SK-N-SH (cell line): ENCODE data around the gene PANX2. TPM values are rescaled to one million over a fixed set of nuclear protein-coding genes. Genes with fewer than 3 reads are reported as not detected.

Experiments
- CTCF ChIA-PET: fragments of 300-600, 350-600 bp; formaldehyde crosslinking; extraction: SDS; loops from one replicate; lab custom pipeline; 2021; lab: Yijun Ruan, JAX
- POLR2A ChIA-PET: fragments of 350-600 bp; sonication (Branson Sonifier 250); formaldehyde crosslinking; extraction: SDS; loops from one replicate; lab custom pipeline; 2020; ENCODE audit warnings: antibody characterized with exemption, inconsistent platforms; lab: Yijun Ruan, JAX
- DNase-seq: peaks from one replicate; pipeline ENCODE4 v3.0.0; 2012
- H2AFZ ChIP-seq: fragments of 200-600 bp; sonication (generic); 2 replicates; pipeline ENCODE4 v1.8.1; 2016; ENCODE audit warnings: antibody characterized with exemption, mild to moderate bottlenecking, low read depth
- H3F3A ChIP-seq: fragments of 200-600 bp; sonication (generic); replicated peaks from 2 replicates; pipeline ENCODE3; 2016; ENCODE audit warnings: antibody characterized with exemption, mild to moderate bottlenecking; ENCODE audit not compliant: insufficient read depth
- H3K27ac ChIP-seq, 2 experiments: fragments of 200-500 bp in 1 of 2; fragments of 200-600 bp in 1 of 2; sonication (Bioruptor generic) in 1 of 2; sonication (generic), shearing (Covaris generic) in 1 of 2; 2 replicates each; pipeline versions ENCODE4 v1.5.1 to v1.6.1; 2014 to 2016; ENCODE audit warnings: low read depth in 2 of 2, inconsistent platforms in 1 of 2, low read length in 1 of 2, mild to moderate bottlenecking in 1 of 2, mixed read lengths in 1 of 2
- H3K27me3 ChIP-seq: fragments of 200-600 bp; sonication (generic), shearing (Covaris generic); 2 replicates; pipeline ENCODE4 v1.6.1; 2016; ENCODE audit warnings: mixed run types; ENCODE audit not compliant: insufficient read depth
- H3K36me3 ChIP-seq, 2 experiments: fragments of 200-500 bp in 1 of 2; fragments of 200-600 bp in 1 of 2; sonication (Bioruptor generic) in 1 of 2; sonication (generic) in 1 of 2; replicated peaks in 1 of 2; 2 replicates each; pipeline versions ENCODE3 to v1.5.1; 2014 to 2016; ENCODE audit warnings: low read length in 1 of 2, mild to moderate bottlenecking in 1 of 2; ENCODE audit not compliant: insufficient read depth in 2 of 2, control insufficient read depth in 1 of 2
- H3K4me1 ChIP-seq, 2 experiments: fragments of 200-500 bp in 1 of 2; fragments of 200-600 bp in 1 of 2; sonication (Bioruptor generic) in 1 of 2; sonication (generic), shearing (Covaris generic) in 1 of 2; 2 replicates each; pipeline versions ENCODE4 v1.5.1 to v1.6.1; 2014 to 2016; ENCODE audit warnings: low read depth in 1 of 2, low read length in 1 of 2, mixed run types in 1 of 2; ENCODE audit not compliant: insufficient read depth in 2 of 2, control insufficient read depth in 1 of 2
- H3K4me2 ChIP-seq: fragments of 200-600 bp; sonication (generic), shearing (Covaris generic); 2 replicates; pipeline ENCODE4 v1.6.1; 2017; ENCODE audit warnings: mixed run types
- H3K4me3 ChIP-seq, 2 experiments: fragments of 200-500 bp in 1 of 2; fragments of 200-600 bp in 1 of 2; sonication (Bioruptor generic) in 1 of 2; sonication (generic), shearing (Covaris generic) in 1 of 2; 2 replicates each; pipeline versions ENCODE4 v1.5.1 to v1.8.1; 2014 to 2016; ENCODE audit warnings: low read depth in 2 of 2, inconsistent platforms in 1 of 2, low read length in 1 of 2, mild to moderate bottlenecking in 1 of 2, mixed read lengths in 1 of 2, moderate library complexity in 1 of 2
- H3K79me2 ChIP-seq: fragments of 200-600 bp; sonication (generic); 2 replicates; pipeline ENCODE4 v1.8.1; 2017; ENCODE audit warnings: mild to moderate bottlenecking; ENCODE audit not compliant: insufficient read depth
- H3K9ac ChIP-seq: fragments of 200-600 bp; sonication (generic); 2 replicates; pipeline ENCODE4 v1.6.1; 2017; ENCODE audit warnings: mixed run types
- H3K9me2 ChIP-seq: fragments of 200-600 bp; sonication (generic); 2 replicates; pipeline ENCODE4 v1.6.1; 2017; ENCODE audit warnings: mixed run types
- H3K9me3 ChIP-seq: fragments of 200-600 bp; sonication (generic); 2 replicates; pipeline ENCODE4 v1.6.1; 2017; ENCODE audit warnings: mixed run types, mild to moderate bottlenecking, moderate library complexity
- H4K20me1 ChIP-seq: fragments of 200-600 bp; sonication (generic); 2 replicates; pipeline ENCODE4 v1.6.1; 2017; ENCODE audit warnings: mild to moderate bottlenecking, mixed run types; ENCODE audit not compliant: insufficient read depth
- EP300 ChIP-seq, 2 experiments: IDR thresholded peaks; 2 replicates each; pipeline versions ENCODE4 v1.4.0 to v1.6.1; 2012; ENCODE audit warnings: borderline replicate concordance in 1 of 2, low read depth in 1 of 2, low read length in 1 of 2
- EZH2phosphoT487 ChIP-seq: fragments of 200-600 bp; sonication (generic); IDR thresholded peaks from 2 replicates; pipeline ENCODE4 v1.6.1; 2017; ENCODE audit warnings: low read depth, mixed run types, mild to moderate bottlenecking, antibody characterized with exemption, moderate library complexity, borderline replicate concordance
- FOXJ3 ChIP-seq: sonication (generic); formaldehyde crosslinking; IDR thresholded peaks from 2 replicates; pipeline ENCODE4 v1.5.1; 2020; ENCODE audit warnings: mild to moderate bottlenecking, missing genetic modification reagents
- FOXM1 ChIP-seq: IDR thresholded peaks from 2 replicates; pipeline ENCODE4 v1.4.0; 2012; ENCODE audit warnings: low read depth, mild to moderate bottlenecking
- GATA2 ChIP-seq: sonication (generic); formaldehyde crosslinking; IDR thresholded peaks from 2 replicates; pipeline ENCODE4 v1.5.0; 2020; ENCODE audit warnings: mild to moderate bottlenecking, missing genetic modification reagents
- JUND ChIP-seq: IDR thresholded peaks from 2 replicates; pipeline ENCODE4 v1.4.0; 2012
- MEF2A ChIP-seq: IDR thresholded peaks from 2 replicates; pipeline ENCODE4 v1.4.0; 2012; ENCODE audit warnings: low read depth, borderline replicate concordance
- MXI1 ChIP-seq: IDR thresholded peaks from 2 replicates; pipeline ENCODE4 v1.6.1; 2012; ENCODE audit warnings: mild to moderate bottlenecking, low read depth, low read length, improper control_type of control experiment
- NFIC ChIP-seq: IDR thresholded peaks from 2 replicates; pipeline ENCODE4 v1.4.0; 2012; ENCODE audit warnings: borderline replicate concordance
- NRF1 ChIP-seq: IDR thresholded peaks from 2 replicates; pipeline ENCODE4 v1.6.1; 2012; ENCODE audit warnings: low read depth, mild to moderate bottlenecking, low read length
- RXRA ChIP-seq: IDR thresholded peaks from 2 replicates; pipeline ENCODE4 v1.4.0; 2012; ENCODE audit warnings: low read depth, mild to moderate bottlenecking, borderline replicate concordance
- SIN3A ChIP-seq: IDR thresholded peaks from 2 replicates; pipeline ENCODE4 v1.6.1; 2012; ENCODE audit warnings: low read depth, mild to moderate bottlenecking, low read length, moderate library complexity, borderline replicate concordance
- SMC3 ChIP-seq: IDR thresholded peaks from 2 replicates; pipeline ENCODE4 v1.6.1; 2012; ENCODE audit warnings: low read depth, low read length, improper control_type of control experiment
- TAF1 ChIP-seq: IDR thresholded peaks from 2 replicates; pipeline ENCODE4 v1.6.1; 2012; ENCODE audit warnings: low read depth, mild to moderate bottlenecking, low read length, moderate library complexity, borderline replicate concordance
- TCF12 ChIP-seq: IDR thresholded peaks from 2 replicates; pipeline ENCODE4 v1.4.0; 2012
- WGBS: methylation state at CpG from one replicate; pipeline ENCODE4 v1.1.6; 2017; ENCODE audit warnings: low lambda C conversion rate; 5-methylcytosine and 5-hydroxymethylcytosine counted together
- polyA plus RNA-seq, 3 experiments: library from polyadenylated mRNA; depleted of rRNA; stranded (reverse); fragments of >200 nt; gene quantifications; 2 replicates each; pipeline ENCODE4 v1.2.3, GENCODE V29; 2012
- TF ChIP-seq, protein P1 (sequence below): IDR thresholded peaks from 2 replicates; pipeline ENCODE4 v1.6.1; 2012; ENCODE audit warnings: mild to moderate bottlenecking, low read depth, low read length, moderate library complexity
- TF ChIP-seq, protein P2 (sequence below): IDR thresholded peaks from 2 replicates; pipeline ENCODE4 v1.4.0; 2012; ENCODE audit warnings: low read depth

PANX2 gene
- polyA plus RNA-seq, 1 of the 3 experiments (the other 2 are of a cell fraction): 2.4 TPM

DNA sequence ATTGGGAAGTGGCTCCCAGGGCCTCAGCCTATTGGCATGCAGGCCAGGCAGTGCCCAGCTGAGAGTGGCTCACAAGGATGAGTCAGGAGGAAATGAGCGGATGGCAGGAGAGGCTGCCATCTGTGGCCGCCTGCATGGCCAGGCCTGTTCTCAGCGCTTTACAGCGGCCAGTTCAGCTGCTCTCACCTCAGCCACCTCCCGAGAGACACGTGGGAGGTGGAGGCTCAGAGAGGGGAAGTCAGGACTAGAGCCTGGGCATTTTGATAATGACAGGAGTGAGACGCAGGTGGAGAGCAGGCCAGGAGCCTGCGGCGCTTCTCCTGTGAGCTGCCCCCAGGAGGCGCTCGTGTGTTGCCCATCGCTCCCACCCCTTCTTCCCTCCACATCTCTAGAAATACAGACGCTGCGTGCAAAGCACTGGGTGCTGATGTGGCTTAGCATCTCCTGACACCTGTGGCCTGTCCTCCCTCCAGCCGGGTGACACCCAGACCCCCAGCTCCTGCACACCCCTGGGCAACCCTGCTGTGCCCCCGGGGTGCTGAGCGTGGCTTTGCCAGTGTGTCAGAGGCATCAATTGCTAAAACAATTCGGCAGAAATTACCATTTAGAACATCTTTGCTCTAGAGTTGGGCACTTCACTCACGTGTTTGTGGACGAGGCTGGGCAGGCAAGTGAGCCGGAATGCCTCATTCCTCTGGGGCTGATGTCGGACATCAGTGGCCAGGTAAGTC lies 21.4 kb upstream of the PANX2 start (continued):
- TF ChIP-seq, protein P1, sequence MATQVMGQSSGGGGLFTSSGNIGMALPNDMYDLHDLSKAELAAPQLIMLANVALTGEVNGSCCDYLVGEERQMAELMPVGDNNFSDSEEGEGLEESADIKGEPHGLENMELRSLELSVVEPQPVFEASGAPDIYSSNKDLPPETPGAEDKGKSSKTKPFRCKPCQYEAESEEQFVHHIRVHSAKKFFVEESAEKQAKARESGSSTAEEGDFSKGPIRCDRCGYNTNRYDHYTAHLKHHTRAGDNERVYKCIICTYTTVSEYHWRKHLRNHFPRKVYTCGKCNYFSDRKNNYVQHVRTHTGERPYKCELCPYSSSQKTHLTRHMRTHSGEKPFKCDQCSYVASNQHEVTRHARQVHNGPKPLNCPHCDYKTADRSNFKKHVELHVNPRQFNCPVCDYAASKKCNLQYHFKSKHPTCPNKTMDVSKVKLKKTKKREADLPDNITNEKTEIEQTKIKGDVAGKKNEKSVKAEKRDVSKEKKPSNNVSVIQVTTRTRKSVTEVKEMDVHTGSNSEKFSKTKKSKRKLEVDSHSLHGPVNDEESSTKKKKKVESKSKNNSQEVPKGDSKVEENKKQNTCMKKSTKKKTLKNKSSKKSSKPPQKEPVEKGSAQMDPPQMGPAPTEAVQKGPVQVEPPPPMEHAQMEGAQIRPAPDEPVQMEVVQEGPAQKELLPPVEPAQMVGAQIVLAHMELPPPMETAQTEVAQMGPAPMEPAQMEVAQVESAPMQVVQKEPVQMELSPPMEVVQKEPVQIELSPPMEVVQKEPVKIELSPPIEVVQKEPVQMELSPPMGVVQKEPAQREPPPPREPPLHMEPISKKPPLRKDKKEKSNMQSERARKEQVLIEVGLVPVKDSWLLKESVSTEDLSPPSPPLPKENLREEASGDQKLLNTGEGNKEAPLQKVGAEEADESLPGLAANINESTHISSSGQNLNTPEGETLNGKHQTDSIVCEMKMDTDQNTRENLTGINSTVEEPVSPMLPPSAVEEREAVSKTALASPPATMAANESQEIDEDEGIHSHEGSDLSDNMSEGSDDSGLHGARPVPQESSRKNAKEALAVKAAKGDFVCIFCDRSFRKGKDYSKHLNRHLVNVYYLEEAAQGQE: no peak
- TF ChIP-seq TAF1 (no peak), NRF1 (no peak), FOXJ3 (CRISPR knock-in tag) (no peak), EZH2phosphoT487 (no peak), SMC3 (peak; percentile 56), EP300 (IDR thresholded peaks at IDR 0.05; ENCODE audit: borderline replicate concordance in 1 of 2, low read depth in 1 of 2, low read length in 1 of 2) (no peak)

DNA sequence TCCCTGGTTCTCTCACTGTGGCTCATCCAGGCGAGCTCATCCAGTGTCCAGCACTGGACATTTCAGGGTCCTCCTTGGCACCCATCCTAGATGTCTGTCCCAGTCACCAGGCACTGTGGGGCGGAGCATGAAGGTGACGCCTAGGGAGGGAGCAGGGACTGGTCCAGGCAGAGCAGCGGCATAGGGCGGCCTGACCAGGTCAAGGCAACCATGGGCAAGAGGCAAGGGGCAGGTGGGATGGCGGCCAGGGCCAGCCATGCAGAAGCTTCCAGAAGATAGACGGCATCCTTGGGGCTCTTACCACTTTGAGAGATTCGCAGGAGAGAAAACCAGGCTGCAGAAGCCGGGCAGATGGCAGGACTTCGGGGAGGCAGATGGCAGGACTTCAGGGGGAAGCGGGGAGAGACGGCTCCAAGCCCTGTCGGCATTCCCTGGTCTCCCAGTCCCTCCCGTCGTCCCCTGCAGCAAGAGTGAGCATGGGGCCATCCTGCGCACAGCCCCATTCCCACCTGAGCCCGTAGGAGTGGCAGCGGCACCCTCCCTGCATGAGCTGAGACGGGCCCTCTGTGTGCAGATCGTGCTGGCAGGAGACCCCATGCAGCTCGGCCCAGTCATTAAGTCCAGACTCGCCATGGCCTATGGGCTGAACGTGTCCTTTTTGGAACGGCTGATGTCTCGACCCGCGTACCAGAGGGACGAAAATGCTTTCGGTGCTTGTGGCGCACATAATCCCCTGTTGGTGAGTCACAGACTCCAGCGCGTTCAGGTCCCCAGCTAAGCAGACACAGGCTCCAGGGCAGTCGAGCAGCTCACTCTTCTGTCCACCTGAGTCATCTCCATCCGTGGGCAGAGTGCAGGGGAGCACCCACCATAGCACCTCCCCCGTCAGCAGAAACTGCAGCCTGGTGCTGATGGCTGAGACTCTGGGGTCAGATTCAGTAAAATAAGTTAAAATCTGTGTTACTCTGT lies 20.1 kb upstream of the PANX2 start:
- no peak overlapping the region for H2AFZ ChIP-seq
- H3K9ac ChIP-seq: no peak overlapping the region
- no peaks in the 10 kb centered on the region for H3K79me2 ChIP-seq
- CTCF ChIA-PET: interaction anchor here (0.7 to 7.6 kb wide), 14 partner anchors 8 to 120 kb away, joined by 3 to 52 read pairs (median 3); partner anchors contain the start of gene PANX2
- DNase-seq: no peak
- no peaks in the 10 kb centered on the region for H4K20me1 ChIP-seq
- H3F3A ChIP-seq: no peaks in the 10 kb centered on the region
- 85% methylated on average over 18 of the region's 35 CpGs for WGBS
- TF ChIP-seq NRF1 (no peak), TCF12 (no peak), SIN3A (no peak), EZH2phosphoT487 (no peak), SMC3 (no peak), JUND (no peak), NFIC (no peak), TAF1 (no peak), MEF2A (no peak), FOXJ3 (CRISPR knock-in tag) (no peak), FOXM1 (no peak), MXI1 (no peak), RXRA (no peak), EP300 (IDR thresholded peaks at IDR 0.05; ENCODE audit: borderline replicate concordance in 1 of 2, low read depth in 1 of 2, low read length in 1 of 2) (no peak), GATA2 (CRISPR knock-in tag) (no peak)
- TF ChIP-seq, protein P2, sequence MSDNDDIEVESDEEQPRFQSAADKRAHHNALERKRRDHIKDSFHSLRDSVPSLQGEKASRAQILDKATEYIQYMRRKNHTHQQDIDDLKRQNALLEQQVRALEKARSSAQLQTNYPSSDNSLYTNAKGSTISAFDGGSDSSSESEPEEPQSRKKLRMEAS: no peak
- H3K4me2 ChIP-seq: no peak overlapping the region
- H3K27me3 ChIP-seq: no peaks in the 10 kb centered on the region
- no peak overlapping the region for H3K27ac ChIP-seq
- no peak overlapping the region for H3K4me3 ChIP-seq
- H3K9me3 ChIP-seq: no peaks in the 10 kb centered on the region
- no peaks in the 10 kb centered on the region for H3K9me2 ChIP-seq
- POLR2A ChIA-PET: no interaction called here
- no peaks in the 10 kb centered on the region for H3K36me3 ChIP-seq
- H3K4me1 ChIP-seq: peaks cover 0 to 14% of the 10 kb centered on the region in 2 experiments; a peak in 1 of 4 replicates
